IMR-90 (cell line): Measurements from ENCODE around the gene ST6GALNAC4. TPM values are rescaled to one million over a fixed set of nuclear protein-coding genes. Genes with fewer than 3 reads are reported as not detected.

Source experiments
- ATAC-seq: fragments of 200-7000 bp; cut with Tn5 transposase; 2 replicates; pipeline ENCODE4 v1.9.1; 2020; ENCODE audit warnings: low read depth, mild to moderate bottlenecking, moderate library complexity
- BruUV-seq: library from RNA; stranded (reverse); fragments of 400-500 nt; replicated peaks from 2 replicates; lab custom pipeline; 2021; lab: Mats Ljungman, UMichigan
- CTCF ChIA-PET: fragments of 300-600 bp; formaldehyde crosslinking; extraction: SDS; loops from one replicate; lab custom pipeline; 2021; ENCODE audit warnings: antibody characterized with exemption; lab: Yijun Ruan, JAX
- POLR2A ChIA-PET: fragments of 300-600 bp; sonication (Branson Sonifier 250); formaldehyde crosslinking; loops from one replicate; lab custom pipeline; 2022; ENCODE audit warnings: antibody characterized with exemption; ENCODE audit not compliant: unreplicated experiment; lab: Charles Lee
- DNase-seq: peaks from one replicate; pipeline ENCODE4 v3.0.0; 2013
- H2AFZ ChIP-seq: replicated peaks from 2 replicates; pipeline ENCODE3; 2013; ENCODE audit warnings: low read length, mild to moderate bottlenecking; ENCODE audit not compliant: poor library complexity
- H2AK5ac ChIP-seq: 2 replicates; pipeline ENCODE4 v1.6.1; 2013; ENCODE audit warnings: low read depth, low read length, inconsistent platforms
- H2AK9ac ChIP-seq: replicated peaks from 2 replicates; pipeline ENCODE3; 2013; ENCODE audit warnings: mild to moderate bottlenecking, low read depth, low read length, moderate library complexity; ENCODE audit not compliant: poor library complexity
- H2BK120ac ChIP-seq: 2 replicates; pipeline ENCODE4 v1.6.1; 2013; ENCODE audit warnings: low read depth, low read length, inconsistent platforms
- H2BK15ac ChIP-seq: 3 replicates; pipeline ENCODE4 v1.6.1; 2013; ENCODE audit warnings: low read depth, low read length, inconsistent platforms
- H2BK20ac ChIP-seq: 2 replicates; pipeline ENCODE4 v1.6.1; 2013; ENCODE audit warnings: low read depth, mild to moderate bottlenecking, inconsistent platforms, low read length, moderate library complexity
- H2BK5ac ChIP-seq: 2 replicates; pipeline ENCODE4 v1.6.1; 2013; ENCODE audit warnings: mild to moderate bottlenecking, low read depth, low read length, inconsistent platforms; ENCODE audit not compliant: poor library complexity, severe bottlenecking
- H3K14ac ChIP-seq: replicated peaks from 2 replicates; pipeline ENCODE4 v1.6.1; 2013; ENCODE audit warnings: low read depth, low read length, inconsistent platforms
- H3K18ac ChIP-seq: 2 replicates; pipeline ENCODE4 v1.6.1; 2013; ENCODE audit warnings: low read depth, low read length, control low read depth
- H3K23ac ChIP-seq: 2 replicates; pipeline ENCODE4 v1.6.1; 2013; ENCODE audit warnings: low read depth, low read length, inconsistent platforms
- H3K27ac ChIP-seq: 2 replicates; pipeline ENCODE4 v1.5.1; 2013; ENCODE audit warnings: mild to moderate bottlenecking, control low read depth, low read length; ENCODE audit not compliant: insufficient read depth
- H3K27me3 ChIP-seq: 2 replicates; pipeline ENCODE4 v1.6.1; 2013; ENCODE audit warnings: low read length; ENCODE audit not compliant: control insufficient read depth, insufficient read depth
- H3K36me3 ChIP-seq: 2 replicates; pipeline ENCODE4 v1.6.1; 2013; ENCODE audit warnings: low read length, mixed read lengths; ENCODE audit not compliant: control insufficient read depth, insufficient read depth
- H3K4ac ChIP-seq: 2 replicates; pipeline ENCODE4 v1.6.1; 2013; ENCODE audit warnings: low read depth, low read length, inconsistent platforms
- H3K4me1 ChIP-seq: 2 replicates; pipeline ENCODE4 v1.6.1; 2013; ENCODE audit warnings: low read length, mixed read lengths; ENCODE audit not compliant: control insufficient read depth, insufficient read depth
- H3K4me2 ChIP-seq: 2 replicates; pipeline ENCODE4 v1.6.1; 2013; ENCODE audit warnings: low read depth, mild to moderate bottlenecking, control low read depth, low read length, moderate library complexity
- H3K4me3 ChIP-seq: 2 replicates; pipeline ENCODE4 v1.5.1; 2013; ENCODE audit warnings: low read depth, mild to moderate bottlenecking, control low read depth, low read length, moderate library complexity; ENCODE audit not compliant: insufficient read depth
- H3K56ac ChIP-seq: 2 replicates; pipeline ENCODE4 v1.6.1; 2013; ENCODE audit warnings: low read length, inconsistent platforms; ENCODE audit not compliant: insufficient read depth; ENCODE audit errors: extremely low read depth
- H3K79me1 ChIP-seq, 2 experiments: 2 replicates each; pipeline ENCODE4 v1.6.1; 2013; ENCODE audit warnings: low read length in 2 of 2, inconsistent platforms in 1 of 2, low read depth in 1 of 2
- H3K9ac ChIP-seq: 2 replicates; pipeline ENCODE4 v1.6.1; 2013; ENCODE audit warnings: low read depth, low read length, control low read depth
- H3K9me1 ChIP-seq: 2 replicates; pipeline ENCODE4 v1.6.1; 2013; ENCODE audit warnings: low read length, inconsistent platforms; ENCODE audit not compliant: insufficient read depth
- H3K9me3 ChIP-seq: 2 replicates; pipeline ENCODE4 v1.6.1; 2013; ENCODE audit warnings: low read length; ENCODE audit not compliant: control insufficient read depth, insufficient read depth
- H4K20me1 ChIP-seq: 2 replicates; pipeline ENCODE4 v1.6.1; 2013; ENCODE audit warnings: low read length, inconsistent platforms; ENCODE audit not compliant: insufficient read depth
- H4K5ac ChIP-seq: 2 replicates; pipeline ENCODE4 v1.6.1; 2013; ENCODE audit warnings: mild to moderate bottlenecking, low read depth, low read length, control low read depth
- H4K8ac ChIP-seq, 2 experiments: 2 replicates each; pipeline ENCODE4 v1.6.1; 2013; ENCODE audit warnings: low read depth in 2 of 2, low read length in 2 of 2, control low read depth in 1 of 2, inconsistent platforms in 1 of 2
- H4K91ac ChIP-seq: 2 replicates; pipeline ENCODE4 v1.6.1; 2013; ENCODE audit warnings: low read depth, low read length, inconsistent platforms; ENCODE audit not compliant: insufficient read depth
- CEBPB ChIP-seq: IDR thresholded peaks from 2 replicates; pipeline ENCODE4 v1.6.1; 2012; ENCODE audit warnings: low read depth, low read length, improper control_type of control experiment
- CHD1 ChIP-seq: IDR thresholded peaks from 2 replicates; pipeline ENCODE4 v1.6.1; 2012; ENCODE audit warnings: low read depth, low read length, improper control_type of control experiment
- FOS ChIP-seq: fragments of 150-350 bp; IDR thresholded peaks from 2 replicates; pipeline ENCODE4 v1.6.1; 2016; ENCODE audit warnings: low read depth, low read length
- MAZ ChIP-seq: IDR thresholded peaks from 2 replicates; pipeline ENCODE4 v1.6.1; 2012; ENCODE audit warnings: low read depth, mild to moderate bottlenecking, low read length, improper control_type of control experiment, moderate library complexity, borderline replicate concordance
- MXI1 ChIP-seq: IDR thresholded peaks from 2 replicates; pipeline ENCODE4 v1.6.1; 2012; ENCODE audit warnings: low read depth, mild to moderate bottlenecking, low read length, moderate library complexity, borderline replicate concordance
- POLR2A ChIP-seq: IDR thresholded peaks from 2 replicates; pipeline ENCODE4 v1.6.1; 2012; ENCODE audit warnings: mild to moderate bottlenecking, low read depth, low read length
- RFX5 ChIP-seq: IDR thresholded peaks from 2 replicates; pipeline ENCODE4 v1.8.0; 2012; ENCODE audit warnings: low read depth, mild to moderate bottlenecking, low read length, moderate library complexity
- SMC3 ChIP-seq: fragments of 150-350 bp; IDR thresholded peaks from 2 replicates; pipeline ENCODE4 v1.6.1; 2016; ENCODE audit warnings: low read depth, mild to moderate bottlenecking, antibody characterized with exemption, low read length, moderate library complexity
- WGBS, 2 experiments: methylation state at CpG; one replicate each; pipeline versions ENCODE4 v1.1.5 to v1.1.7; 2013; ENCODE audit warnings: missing lambda C conversion rate in 2 of 2; ENCODE audit not compliant: insufficient read length in 1 of 2; ENCODE audit errors: extremely low coverage in 2 of 2; 5-methylcytosine and 5-hydroxymethylcytosine counted together
- dilution Hi-C: fragments of 300-500 bp; cut with HindIII; formaldehyde crosslinking; loops from one replicate; pipeline ENCODE4 v1.14.3; 2018; ENCODE audit warnings: low sequenced_read_pairs; ENCODE audit not compliant: unreplicated experiment
- in situ Hi-C: fragments of 300-500 bp; cut with MboI; formaldehyde crosslinking; loops from 3 replicates; pipeline ENCODE4 v1.14.3; 2019; ENCODE audit warnings: low sequenced_read_pairs, inconsistent platforms, mixed read lengths
- intact Hi-C: fragments of 100-400 bp; cut with micrococcal nuclease; formaldehyde crosslinking; loops from 2 replicates; pipeline ENCODE4 v1.10.0; 2022
- polyA plus RNA-seq, 3 experiments: library from polyadenylated mRNA; depleted of rRNA; stranded (reverse); fragments of >200 nt; gene quantifications; 2 replicates each; pipeline ENCODE4 v1.2.3, GENCODE V29; 2012; ENCODE audit warnings: low replicate concordance in 1 of 3
- total RNA-seq: library from RNA; depleted of rRNA; stranded (reverse); fragments of >200 nt; gene quantifications from 2 replicates; pipeline ENCODE4 v1.2.3, GENCODE V29; 2012

The ST6GALNAC4 gene
- total and polyA plus RNA-seq, 2 of the 4 experiments (the other 2 are of a cell fraction), result 12.5 to 32.9 TPM

GRCh38 chr9:127954831-127955293 lies 38.0 kb upstream of the ST6GALNAC4 start:
- Histone ChIP-seq H3K56ac (no peak overlapping the region), H2BK5ac (no peak overlapping the region), H3K9me1 (peaks cover 14% of the 10 kb centered on the region), H2AK5ac (peak overlapping the region; percentile 9; the same call in 1 of the 2 replicates), H3K4me1 (peaks cover 4% of the 10 kb centered on the region), H3K4me2 (no peak overlapping the region), H4K5ac (no peak overlapping the region), H3K14ac (no peak overlapping the region), H3K9ac (no peak overlapping the region), H3K18ac (no peak overlapping the region), H3K23ac (no peak overlapping the region), H3K4me3 (no peak overlapping the region), H4K91ac (no peak overlapping the region), H3K9me3 (no peaks in the 10 kb centered on the region; the same call in 1 of the 2 replicates), H3K4ac (no peak overlapping the region), H4K20me1 (peaks cover 28% of the 10 kb centered on the region), H2BK120ac (no peak overlapping the region), H3K27me3 (no peaks in the 10 kb centered on the region), H2BK15ac (no peak overlapping the region), H3K36me3 (peaks cover 1% of the 10 kb centered on the region; the same call in 1 of the 2 replicates), H3K27ac (no peak overlapping the region), H2BK20ac (no peak overlapping the region), H2AK9ac (peak overlapping the region; percentile 13), H3K79me1 (peaks cover 7 to 61% of the 10 kb centered on the region in 2 experiments), H2AFZ (peak overlapping the region; percentile 23), H4K8ac (no peak overlapping the region)
- no peak for DNase-seq
- BruUV-seq, result no TSS peak
- ChIA-PET CTCF (interaction anchor here (0.6 to 1.6 kb wide), 3 partner anchors 12 to 365 kb away, joined by 3 to 10 read pairs (median 3); partner anchors contain the start of gene DPM2), POLR2A (no interaction called here)
- intact Hi-C loops, result no loop called here
- WGBS, 2 experiments, result no CpG with 5 or more reads among the region's 13 CpGs
- TF ChIP-seq MXI1 (no peak), POLR2A (no peak), FOS (no peak), MAZ (no peak), RFX5 (no peak), CHD1 (no peak), CEBPB (no peak), SMC3 (no peak)
- dilution Hi-C loops, result no loop called here
- in situ Hi-C loops, result loop anchor here (5.0 kb wide), 1 partner anchor 77 kb away; no protein-coding TSS in a partner anchor
- no peak; the same call in 1 of the 2 replicates for ATAC-seq
